Measurements from ENCODE around the gene ACADSB.

ACADSB gene

DNA sequence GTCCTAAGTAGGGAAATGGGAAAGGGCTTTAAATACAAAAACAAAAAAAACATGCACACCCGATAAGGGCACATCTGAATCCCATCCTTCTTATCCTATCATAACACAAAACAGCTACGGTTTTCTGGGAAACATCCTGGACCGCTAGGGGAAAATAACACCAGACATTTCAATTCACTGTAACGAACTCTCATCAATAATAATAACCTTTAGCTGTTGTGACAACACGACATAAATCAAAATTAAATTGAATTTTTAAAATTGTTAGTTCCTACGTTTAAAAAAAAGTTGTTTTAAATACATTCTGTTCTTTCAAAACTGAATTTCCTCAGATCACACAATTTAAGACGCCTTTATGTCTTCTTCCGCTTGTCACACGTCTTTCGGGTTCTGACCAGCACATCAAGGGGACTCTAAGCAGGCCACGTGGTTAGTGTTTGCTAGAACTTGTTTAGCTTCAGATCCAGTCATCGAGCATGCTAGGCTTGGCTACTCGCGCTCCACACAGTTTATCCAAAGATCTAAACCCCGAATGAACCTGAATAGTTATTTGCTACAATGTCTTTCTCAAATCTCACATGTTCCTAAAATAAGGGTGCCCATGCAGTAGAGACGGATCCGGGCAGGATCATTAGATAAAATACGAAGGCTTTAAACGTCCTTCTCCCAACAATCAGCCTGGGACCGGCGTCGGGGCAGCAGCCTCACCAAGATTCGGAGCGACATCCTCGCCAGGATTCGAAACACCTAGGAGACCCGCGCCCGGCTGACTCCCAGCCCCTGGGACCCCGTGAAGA is 1.1 kb upstream of the ACADSB start:
- DNase-seq = peak; percentile 66

DNA sequence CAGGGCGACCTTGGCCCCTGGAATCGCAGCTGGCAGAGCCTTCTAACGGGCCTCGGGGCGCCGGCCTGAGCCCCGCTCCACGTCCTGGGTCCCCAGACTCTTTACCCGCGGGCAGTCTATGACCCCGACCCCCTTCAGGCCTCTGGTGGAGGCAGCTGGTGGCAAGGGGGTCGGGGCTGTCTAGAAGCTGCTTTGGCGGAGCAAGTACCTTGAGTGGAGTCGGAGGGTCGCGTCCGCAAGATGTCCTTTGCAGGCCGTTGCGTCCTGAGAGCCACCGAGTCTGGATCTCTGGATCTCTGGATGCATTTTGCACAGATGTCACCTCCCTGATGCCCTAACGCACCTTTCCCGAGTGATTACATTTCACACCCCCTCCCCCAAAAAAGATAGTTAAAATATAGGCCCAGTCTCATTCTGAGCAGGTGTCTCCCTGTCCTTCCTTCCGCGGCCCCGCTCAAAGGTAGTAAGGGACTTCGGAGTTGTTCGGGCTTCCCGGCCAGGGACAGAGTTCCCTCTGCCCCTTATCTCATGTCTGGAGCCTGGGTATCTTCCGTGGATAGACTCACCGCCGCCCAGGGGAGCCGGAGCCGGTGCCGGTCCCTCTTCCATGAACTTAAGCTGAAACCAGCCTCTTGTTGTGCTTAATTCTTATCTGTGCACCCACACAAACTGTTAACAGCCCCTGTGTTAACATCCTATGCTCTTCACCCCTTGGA is 457 bp downstream of the ACADSB start:
- peak; percentile 8 for DNase-seq

DNA sequence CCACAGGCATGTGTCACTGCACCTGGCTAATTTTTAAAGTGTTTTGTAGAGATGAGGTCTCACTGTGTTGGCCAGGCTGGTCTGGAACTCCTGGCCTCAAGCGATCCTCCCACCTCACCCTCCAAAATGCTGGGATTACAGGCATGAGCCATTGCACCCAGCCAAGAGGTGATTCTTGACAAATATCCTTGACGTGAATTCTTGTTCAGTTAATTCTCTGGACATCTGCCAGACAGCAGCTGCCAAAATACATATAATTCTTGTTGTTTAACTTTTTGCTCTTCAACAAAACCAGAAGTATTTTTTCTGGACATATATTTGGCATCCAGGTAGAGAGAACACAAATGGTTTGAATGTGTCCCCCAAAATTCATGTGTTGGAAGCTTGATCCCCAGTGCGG is 3.2 kb downstream of the ACADSB start:
- DNase-seq = no peak

DNA sequence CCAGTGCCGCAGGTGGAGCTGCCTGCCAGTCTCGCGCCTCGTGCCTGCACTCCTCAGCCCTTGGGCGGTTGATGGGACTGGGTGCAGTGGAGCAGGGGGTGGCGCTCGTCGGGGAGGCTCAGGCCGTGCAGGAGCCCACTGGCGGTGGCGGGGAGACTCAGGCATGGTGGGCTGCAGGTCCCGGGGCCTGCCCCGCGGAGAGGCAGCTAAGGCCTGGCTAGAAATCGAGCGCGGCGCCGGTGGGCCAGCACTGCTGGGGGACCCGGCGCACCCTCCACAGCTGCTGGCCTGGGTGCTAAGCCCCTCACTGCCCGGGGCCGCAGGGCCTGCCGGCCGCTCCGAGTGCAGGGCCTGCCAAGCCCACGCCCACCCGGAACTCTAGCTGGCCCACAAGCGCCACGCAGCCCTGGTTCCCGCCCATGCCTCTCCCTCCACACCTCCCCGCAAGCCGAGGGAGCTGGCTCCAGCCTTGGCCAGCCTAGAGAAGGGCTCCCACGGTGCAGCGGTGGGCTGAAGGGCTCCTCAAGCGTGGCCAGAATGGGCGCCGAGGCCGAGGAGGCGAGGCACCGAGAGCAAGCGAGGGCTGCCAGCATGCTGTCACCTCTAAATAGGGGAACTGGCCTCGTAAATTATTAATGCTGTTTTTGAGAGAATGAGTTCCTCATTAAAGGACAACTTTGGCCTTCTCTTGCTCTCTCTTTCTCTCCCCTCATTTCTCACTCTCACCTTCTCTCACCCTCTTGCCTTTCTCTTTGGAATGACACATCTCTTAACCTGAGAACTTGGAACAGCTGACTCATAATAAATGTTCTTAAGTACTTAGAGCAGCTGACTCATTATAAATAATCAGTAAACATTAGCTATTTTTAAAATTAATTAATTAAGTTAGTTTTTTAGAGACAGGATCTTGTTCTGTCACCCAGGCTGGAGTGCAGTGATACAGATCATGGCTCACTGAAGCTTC is 4.9 kb downstream of the ACADSB start:
- no peak for DNase-seq

DNA sequence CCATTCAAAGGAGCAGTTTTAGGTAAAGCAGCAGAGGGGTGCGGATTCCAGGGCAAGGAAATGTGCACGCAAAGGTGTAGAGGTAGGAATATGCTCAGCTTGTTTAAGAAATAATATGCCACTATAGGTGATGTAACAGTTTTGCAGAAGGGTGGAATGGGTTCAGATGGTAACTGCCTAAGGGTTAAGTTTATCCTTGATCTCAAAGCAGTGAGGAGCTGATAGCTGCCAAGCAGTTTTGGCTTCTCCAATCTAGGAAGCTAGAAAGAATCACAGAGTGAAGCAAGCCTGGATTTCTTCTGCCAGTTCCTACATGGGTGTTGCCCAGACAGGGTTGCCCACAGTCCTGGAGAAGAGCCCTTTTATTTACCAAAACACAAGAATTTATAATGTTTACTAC is 6.0 kb downstream of the ACADSB start:
- no peak for DNase-seq

DNA sequence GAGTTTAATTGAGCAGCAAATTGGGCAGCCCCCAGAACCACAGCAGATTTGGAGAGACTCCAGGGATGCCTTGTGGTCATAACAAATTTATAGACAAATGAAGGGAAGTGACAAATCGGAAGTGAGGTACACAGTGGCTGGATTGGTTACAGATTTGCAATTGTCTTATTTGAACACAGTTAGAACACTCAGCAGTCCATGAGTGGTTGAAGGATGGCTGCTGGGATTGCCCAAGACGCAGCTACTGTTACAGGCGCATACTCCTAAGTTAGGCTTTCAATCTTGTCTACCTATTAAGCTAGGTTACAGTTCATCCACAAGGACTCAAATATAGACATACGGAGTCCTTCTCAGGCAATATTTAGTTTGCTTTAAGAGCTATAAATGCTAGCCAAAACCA is 7.4 kb downstream of the ACADSB start:
- no peak for DNase-seq

DNA sequence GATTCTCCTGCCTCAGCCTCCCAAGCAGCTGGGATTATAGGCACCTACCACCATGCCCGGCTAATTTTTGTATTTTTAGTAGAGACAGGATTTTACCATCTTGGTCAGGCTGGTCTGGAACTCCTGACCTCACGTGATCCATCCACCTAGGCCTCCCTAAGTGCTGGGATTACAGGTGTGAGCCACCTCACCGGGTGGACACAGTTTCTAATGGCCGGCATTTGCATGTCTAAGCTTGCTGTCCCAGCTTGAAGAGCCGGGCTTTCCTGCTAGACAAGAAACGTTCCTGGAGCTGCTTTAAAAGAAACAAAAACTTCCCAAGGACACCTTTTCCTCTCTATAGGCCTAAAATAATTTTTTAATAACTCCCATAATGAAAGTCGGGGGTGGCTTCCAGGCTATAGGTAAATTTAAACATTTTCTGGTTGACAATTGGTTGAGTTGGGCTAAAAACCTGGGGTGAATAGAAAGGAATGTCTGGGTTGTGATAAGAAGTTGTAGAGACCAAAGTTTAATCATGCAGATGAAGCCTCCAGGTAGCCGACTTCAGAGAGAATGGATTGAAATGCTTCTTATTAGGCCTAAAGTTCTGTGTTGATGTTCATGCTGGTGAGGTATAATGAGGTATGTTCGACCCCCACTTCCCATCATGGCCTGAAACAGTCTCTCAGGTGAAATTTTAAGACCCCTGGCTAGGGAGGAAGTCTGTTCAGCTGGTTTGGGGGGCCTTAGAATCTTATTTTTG is 8.8 kb downstream of the ACADSB start:
- DNase-seq = no peak

DNA sequence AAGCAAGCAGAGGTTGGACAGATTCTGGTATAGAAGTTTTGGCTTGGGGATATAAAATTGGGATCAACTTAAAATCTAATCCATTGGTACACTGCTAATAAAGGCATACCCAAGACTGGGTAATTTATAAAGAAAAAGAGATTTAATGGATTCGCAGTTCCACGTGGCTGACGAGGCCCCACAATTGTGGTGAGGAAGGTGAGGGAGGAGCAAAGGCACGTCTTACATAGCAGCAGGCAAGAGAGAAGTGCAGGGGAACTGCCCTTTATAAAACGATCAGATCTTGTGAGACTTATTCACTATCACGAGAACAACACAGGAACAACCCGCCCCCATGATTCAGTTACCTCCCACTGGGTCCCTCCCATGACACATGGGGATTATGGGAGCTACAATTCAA is 9.7 kb downstream of the ACADSB start:
- DNase-seq = no peak

DNA sequence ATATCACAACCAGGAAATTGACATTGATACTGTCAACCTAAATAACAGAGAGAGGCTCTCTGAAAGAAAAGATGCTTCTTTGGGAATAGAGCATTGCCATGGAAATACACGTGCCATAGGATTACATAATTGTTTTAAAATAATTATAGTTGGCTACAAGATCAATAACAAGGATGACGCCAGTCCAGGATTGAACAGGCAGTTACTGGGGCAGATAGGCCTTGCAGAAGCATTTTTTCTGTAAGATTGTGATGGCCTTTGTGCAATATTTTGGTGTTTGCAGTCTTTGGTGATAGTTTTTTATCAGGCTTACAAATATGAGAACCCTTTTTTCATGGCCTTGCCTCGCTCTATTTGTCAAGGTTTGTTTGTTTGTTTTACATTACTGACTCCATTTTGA is 10.5 kb downstream of the ACADSB start:
- DNase-seq = no peak

DNA sequence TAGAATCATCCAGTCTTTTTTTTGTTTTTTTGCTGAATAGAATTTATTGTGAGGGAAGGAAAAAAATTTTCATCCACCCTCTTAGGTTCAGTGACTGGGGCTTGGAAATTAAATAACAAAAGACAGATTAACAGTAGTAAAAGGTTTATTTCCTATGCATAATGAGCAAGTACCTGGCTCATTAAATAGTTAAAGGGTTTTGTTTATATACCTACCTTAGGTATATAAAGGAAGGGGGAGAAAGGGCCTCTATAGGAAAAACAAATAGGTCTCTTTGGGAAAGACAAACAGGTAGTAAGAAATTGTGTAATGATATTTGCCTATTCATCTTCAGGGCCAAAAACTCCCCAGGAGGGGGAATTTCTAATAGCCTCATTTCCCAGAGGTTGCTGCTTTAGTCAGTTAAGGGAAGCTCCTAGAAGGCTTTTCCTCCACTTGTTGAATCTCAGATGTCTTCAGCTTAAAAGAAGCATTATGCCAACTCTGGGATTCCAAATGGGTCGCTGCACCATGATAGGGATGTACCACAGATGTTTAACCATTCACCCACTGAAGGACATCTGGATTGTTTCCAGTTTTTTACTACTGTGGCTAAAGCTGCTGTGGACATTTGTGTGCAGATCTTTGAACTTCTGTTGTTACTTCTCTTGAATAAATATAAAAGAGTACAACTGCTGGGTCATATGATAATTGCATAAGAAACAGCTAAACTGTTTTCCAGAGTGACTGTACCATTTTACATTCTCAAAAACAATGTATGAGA is 11.3 kb downstream of the ACADSB start:
- DNase-seq = no peak

DNA sequence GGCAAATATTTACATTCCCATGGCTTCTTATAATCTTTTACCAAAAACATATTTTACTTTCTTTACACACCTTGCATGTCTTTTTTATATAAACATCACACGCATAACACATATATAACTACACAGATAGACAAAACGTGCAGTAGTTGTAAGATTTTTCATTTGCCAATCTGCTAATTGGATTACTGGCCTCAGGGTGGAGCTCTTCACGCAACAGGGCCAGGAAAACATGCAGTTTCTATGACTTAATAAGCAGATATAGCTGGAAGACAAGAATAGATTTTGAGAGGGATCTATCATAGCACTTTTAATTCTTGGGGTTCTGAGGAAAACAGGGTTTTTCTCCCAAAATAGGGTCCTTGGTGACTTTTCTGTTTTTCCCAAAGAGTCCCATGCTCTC is 12.7 kb downstream of the ACADSB start:
- DNase-seq = no peak

DNA sequence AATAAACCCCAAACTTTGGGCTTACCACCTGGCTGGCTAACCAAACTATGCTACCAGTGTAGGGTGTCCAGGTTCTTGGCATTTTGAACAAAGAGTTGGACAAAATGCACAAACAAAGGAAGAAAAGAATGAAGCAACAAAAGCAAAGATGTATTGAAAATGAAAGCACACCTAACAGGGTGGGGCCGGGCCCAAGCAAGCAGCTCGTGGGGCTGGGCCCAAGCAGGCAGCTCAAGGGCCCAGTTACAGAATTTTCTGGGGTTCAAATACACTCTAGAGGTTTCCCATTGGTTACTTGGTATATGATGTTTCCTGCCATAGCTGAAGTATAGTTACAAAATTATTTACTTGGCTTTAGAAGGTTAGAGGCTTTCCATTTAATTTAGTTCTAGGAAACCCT is 15.7 kb downstream of the ACADSB start:
- DNase-seq = no peak

DNA sequence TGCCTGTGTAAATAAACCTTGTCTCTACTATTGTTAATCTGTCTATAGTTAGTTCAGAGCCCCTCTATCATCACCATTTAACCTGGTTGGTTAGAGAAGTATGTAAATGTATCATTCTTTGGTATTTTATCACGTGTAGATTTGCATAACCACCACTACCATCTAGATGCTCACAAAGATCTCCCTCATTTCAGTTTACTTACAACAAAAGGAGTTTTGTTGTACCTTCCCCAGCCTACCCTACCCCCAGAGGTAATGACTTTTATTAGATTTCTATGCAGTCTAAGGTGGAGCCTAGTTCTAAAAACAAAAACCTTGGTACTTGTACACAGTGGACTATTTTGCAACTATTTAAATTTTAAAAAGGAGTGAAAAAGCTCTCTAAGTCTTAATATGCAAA is 17.5 kb downstream of the ACADSB start:
- no peak for DNase-seq

DNA sequence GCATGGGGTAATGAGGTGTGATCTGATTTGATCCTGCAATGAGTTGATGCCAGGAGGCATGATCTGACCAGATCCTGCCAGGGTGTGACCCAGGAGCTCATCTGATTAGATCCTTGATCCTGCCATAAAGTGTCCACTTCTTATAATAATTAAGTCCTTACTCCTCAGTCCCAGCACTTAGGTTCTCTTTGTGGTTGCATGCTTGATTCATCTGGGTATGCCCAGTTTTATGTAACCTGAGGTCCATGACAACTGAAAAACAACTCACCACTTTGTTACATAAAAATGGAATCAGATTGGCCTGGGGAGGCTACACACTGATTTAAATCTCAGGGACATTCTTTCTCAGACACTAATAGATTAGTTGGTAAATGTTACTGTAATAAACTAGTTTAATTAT is 19.1 kb downstream of the ACADSB start:
- no peak for DNase-seq

DNA sequence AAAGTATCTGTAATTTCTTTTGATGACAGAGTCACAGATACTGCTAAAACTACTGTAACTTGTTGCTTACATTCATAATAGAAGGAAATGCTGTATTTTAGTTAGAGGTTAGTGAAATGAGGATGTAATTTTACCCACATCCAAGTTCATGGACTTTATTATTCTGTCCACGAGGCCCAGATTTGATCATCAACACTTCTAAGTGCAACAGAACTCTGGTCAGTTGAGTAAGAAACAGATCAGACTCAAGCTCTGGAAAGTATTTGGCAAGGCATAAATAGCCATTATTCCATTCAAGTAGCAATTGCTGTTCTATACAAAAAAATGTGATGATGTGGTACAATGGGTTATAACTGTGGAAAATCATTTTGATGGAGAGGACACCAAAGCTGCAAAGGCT is 22.3 kb downstream of the ACADSB start:
- DNase-seq = no peak

DNA sequence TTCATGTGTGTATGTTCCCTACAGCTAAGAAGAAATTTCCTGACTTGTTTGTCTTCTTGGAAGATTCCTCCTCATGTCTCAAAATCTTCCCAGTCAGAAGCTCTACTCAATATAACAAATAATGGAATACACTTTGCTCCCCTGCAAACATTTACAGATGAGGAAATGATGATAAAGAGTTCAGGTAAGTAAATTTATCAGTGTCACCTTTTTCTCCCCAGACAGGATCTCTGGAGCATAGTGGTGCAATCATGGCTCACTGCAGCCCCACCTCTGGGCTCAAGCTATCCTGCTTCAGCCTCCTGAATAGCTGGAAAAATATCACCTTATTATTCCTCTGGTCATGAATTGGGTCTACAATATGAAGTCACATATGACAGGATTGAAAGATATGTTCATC is 25.5 kb downstream of the ACADSB start:
- no peak for DNase-seq

DNA sequence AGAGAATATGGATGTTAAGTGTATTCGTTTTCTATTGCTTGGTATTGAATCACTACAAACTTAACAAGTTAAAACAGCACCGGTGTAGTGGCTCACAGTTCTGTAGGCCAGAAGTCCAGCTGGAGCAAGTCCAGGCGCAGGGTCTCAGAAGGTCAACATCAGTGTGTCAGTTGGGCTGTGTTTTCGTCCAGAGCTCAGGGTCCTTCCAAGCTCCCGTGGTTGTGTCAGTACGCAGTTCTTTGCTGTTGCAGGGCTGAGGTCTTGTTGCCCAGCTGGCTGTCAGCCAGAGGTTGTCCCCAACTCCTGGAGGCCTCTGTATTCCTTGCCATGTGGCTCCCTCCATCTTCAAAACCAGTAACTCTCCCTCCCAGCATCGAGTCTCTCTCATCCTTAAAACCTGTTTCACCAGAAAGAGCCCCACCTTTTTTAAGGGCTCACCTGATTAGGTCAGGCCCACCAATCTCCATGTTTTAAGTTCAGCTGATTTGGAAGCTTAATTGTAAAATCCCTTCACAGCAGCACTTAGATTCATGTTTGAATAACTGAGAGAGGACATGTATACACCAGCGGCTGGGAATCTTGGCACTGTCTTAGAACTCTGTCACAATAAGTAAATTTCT is 26.8 kb downstream of the ACADSB start:
- DNase-seq = no peak

DNA sequence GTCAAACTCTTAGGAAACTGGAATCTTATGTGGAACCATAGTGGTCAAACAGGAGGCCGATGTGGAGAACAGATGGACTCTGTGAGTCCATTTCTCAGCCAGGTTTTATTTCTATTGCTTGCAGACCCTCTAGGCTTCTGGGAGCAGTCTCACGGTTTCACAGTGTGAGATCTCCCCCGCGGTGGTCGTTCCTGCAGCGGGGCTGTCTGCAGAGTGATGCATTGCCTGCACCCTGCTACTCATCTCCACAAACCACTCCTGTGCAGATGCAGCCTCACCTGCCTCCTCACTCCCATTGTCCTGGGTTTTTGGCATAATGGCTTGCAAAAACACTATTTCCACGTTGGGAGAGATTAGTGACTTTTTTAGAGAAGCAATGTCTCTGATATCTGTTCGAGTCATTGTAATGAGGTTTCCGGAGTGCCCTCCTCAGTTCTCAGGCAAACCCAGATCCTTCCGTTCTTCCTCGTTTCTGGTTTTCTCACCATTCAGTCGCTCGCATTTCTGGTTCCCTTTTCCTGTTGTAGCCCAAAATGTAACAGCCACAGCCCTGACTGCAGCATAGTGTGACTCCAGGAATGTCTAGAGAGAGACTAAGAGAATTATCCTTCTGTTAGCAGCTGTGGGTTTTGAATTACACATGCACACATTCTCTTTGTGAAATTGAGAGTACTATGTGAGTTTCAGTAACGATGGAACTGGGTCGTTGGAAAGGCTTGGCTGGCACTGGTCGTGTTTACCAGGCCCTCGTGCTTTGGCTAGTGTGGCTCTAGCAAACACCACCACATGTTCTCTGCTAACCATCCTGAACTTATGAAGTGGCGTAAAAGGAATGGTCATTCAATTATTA is 30.2 kb downstream of the ACADSB start:
- no peak for DNase-seq

DNA sequence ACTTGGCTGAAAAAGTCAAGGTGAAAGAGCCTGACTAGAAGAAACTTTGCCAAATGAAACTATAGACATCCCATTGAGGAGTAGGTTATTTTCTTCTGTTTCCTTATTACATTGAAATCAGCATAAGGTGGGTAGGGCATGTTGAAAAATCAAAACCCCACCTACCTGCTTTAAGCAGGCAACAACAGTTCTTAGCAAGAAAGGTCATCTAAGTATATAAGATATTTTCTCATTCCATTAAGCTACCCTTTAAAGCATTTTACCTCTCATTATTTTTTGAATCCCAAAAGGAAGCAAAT is 30.8 kb downstream of the ACADSB start:
- DNase-seq = no peak

DNA sequence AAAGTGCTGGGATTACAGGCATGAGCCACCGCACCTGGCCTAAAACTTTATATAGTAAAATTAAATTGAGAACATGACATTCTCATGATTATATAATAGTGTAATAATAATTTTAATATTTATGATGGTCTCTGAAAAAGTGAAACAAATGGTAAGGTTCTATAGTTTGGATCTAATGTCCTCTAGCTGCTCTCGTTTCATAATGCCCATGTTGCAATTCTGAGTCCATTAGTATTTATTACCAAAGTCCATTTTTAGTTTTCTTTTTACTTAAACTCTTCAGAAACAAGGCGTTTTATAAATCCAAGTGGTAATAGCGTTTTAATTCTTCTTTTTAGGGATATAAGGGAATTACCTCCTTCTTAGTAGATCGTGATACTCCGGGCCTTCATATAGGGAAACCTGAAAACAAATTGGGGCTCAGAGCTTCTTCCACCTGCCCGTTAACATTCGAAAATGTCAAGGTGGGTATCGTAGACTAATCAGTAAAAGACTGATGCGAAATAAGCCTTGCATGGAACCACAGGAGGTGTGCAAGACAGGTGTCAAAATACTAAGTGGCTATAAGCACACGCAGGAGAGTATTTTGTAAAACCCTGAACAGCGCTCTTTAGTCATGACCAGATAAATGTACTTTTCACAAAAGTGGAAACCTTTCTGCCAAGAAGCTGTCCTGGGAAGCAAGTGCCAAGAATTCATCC is 34.1 kb downstream of the ACADSB start:
- DNase-seq = no peak
